Measurements from ENCODE around the gene TPRG1L. TPM values are rescaled to one million over a fixed set of nuclear protein-coding genes. Genes with fewer than 3 reads are reported as not detected.

The TPRG1L gene
- total RNA-seq, 1 experiment from 2014 or later: 32.0 TPM

- intact Hi-C loops (cut with micrococcal nuclease): no loop called here
- Histone ChIP-seq H3K79me2 (ENCODE audit: low read length) (no peaks in the 10 kb centered on the region), H2AFZ (ENCODE audit: low read length) (no peak overlapping the region), H3K36me3 (ENCODE audit: low read depth, low read length) (no peaks in the 10 kb centered on the region), H3K9me2 (replicated peaks; ENCODE audit: low read length) (no peaks in the 10 kb centered on the region), H3K4me2 (ENCODE audit: low read length) (no peak overlapping the region), H3K27me3 (ENCODE audit: low read length) (no peaks in the 10 kb centered on the region), H3K9me3 (ENCODE audit: low read length) (0 out of 2 replicates have a peak, but pooled peaks cover 6% of the 10 kb centered on the region), H3K4me3 (ENCODE audit: low read length) (no peak overlapping the region), H3K27ac (ENCODE audit: low read length) (no peak overlapping the region), H3K4me1 (ENCODE audit: insufficient read depth, low read length) (no peaks in the 10 kb centered on the region), H3K9ac (ENCODE audit: low read length) (no peak overlapping the region), H4K20me1 (ENCODE audit: low read length) (no peaks in the 10 kb centered on the region), H3F3A (ENCODE audit: low read length, unreplicated experiment) (no peaks in the 10 kb centered on the region)
- no TSS peak for BruUV-seq (replicated peaks)
- TF ChIP-seq CTCF (conservative IDR thresholded peaks at IDR 0.05; ENCODE audit: low read depth, low read length) (no peak), EZH2 (IDR thresholded peaks at IDR 0.05; ENCODE audit: low read length, unreplicated experiment) (no peak), EZH2phosphoT487 (IDR thresholded peaks at IDR 0.05; ENCODE audit: borderline replicate concordance, low read length) (no peak)
- ChIA-PET POLR2A (ENCODE audit: unreplicated experiment) (no interaction called here), CTCF (no interaction called here)
- DNase-seq (no peak), ATAC-seq (no peak)
These were observed 21.7 kb upstream of the TPRG1L start for GRCh38 chr1:3603156-3603555.

- Histone ChIP-seq H3K4me3 (ENCODE audit: low read length) (no peak overlapping the region), H3K36me3 (ENCODE audit: low read depth, low read length) (no peaks in the 10 kb centered on the region), H3K27me3 (ENCODE audit: low read length) (no peaks in the 10 kb centered on the region), H3F3A (ENCODE audit: low read length, unreplicated experiment) (no peaks in the 10 kb centered on the region), H4K20me1 (ENCODE audit: low read length) (no peaks in the 10 kb centered on the region), H3K9me2 (replicated peaks; ENCODE audit: low read length) (no peaks in the 10 kb centered on the region), H3K27ac (ENCODE audit: low read length) (no peak overlapping the region), H3K4me2 (ENCODE audit: low read length) (no peak overlapping the region), H3K9ac (ENCODE audit: low read length) (no peak overlapping the region), H2AFZ (ENCODE audit: low read length) (no peak overlapping the region), H3K79me2 (ENCODE audit: low read length) (no peaks in the 10 kb centered on the region), H3K4me1 (ENCODE audit: insufficient read depth, low read length) (no peaks in the 10 kb centered on the region), H3K9me3 (ENCODE audit: low read length) (0 out of 2 replicates have a peak, but pooled peaks cover 6% of the 10 kb centered on the region)
- intact Hi-C loops (cut with micrococcal nuclease): no loop called here
- no peak for DNase-seq
- TF ChIP-seq EZH2phosphoT487 (IDR thresholded peaks at IDR 0.05; ENCODE audit: borderline replicate concordance, low read length) (no peak), EZH2 (IDR thresholded peaks at IDR 0.05; ENCODE audit: low read length, unreplicated experiment) (no peak)
- CTCF ChIA-PET: interaction anchor here (0.8 kb wide), 1 partner anchor 15 kb away, joined by 5 read pairs; no protein-coding TSS in a partner anchor
- ATAC-seq: no peak
- no TSS peak for BruUV-seq (replicated peaks)
- POLR2A ChIA-PET (ENCODE audit: unreplicated experiment): no interaction called here
These were observed 21.0 kb upstream of the TPRG1L start for GRCh38 chr1:3603571-3604467.

- POLR2A ChIA-PET (ENCODE audit: unreplicated experiment): no interaction called here
- Histone ChIP-seq H3K9me3 (ENCODE audit: low read length) (0 out of 2 replicates have a peak, but pooled peaks cover 6% of the 10 kb centered on the region), H2AFZ (ENCODE audit: low read length) (no peak overlapping the region), H3K79me2 (ENCODE audit: low read length) (no peaks in the 10 kb centered on the region), H3F3A (ENCODE audit: low read length, unreplicated experiment) (no peaks in the 10 kb centered on the region), H3K27me3 (ENCODE audit: low read length) (no peaks in the 10 kb centered on the region), H4K20me1 (ENCODE audit: low read length) (no peaks in the 10 kb centered on the region), H3K27ac (ENCODE audit: low read length) (no peak overlapping the region), H3K4me1 (ENCODE audit: insufficient read depth, low read length) (no peaks in the 10 kb centered on the region), H3K4me2 (ENCODE audit: low read length) (no peak overlapping the region), H3K4me3 (ENCODE audit: low read length) (no peak overlapping the region), H3K9me2 (replicated peaks; ENCODE audit: low read length) (no peaks in the 10 kb centered on the region), H3K36me3 (ENCODE audit: low read depth, low read length) (no peaks in the 10 kb centered on the region), H3K9ac (ENCODE audit: low read length) (no peak overlapping the region)
- intact Hi-C loops (cut with micrococcal nuclease): no loop called here
- ATAC-seq: no peak
- no peak for TF ChIP-seq EZH2phosphoT487 (IDR thresholded peaks at IDR 0.05; ENCODE audit: borderline replicate concordance, low read length)
- no peak for TF ChIP-seq CTCF (conservative IDR thresholded peaks at IDR 0.05; ENCODE audit: low read depth, low read length)
- no peak for TF ChIP-seq EZH2 (IDR thresholded peaks at IDR 0.05; ENCODE audit: low read length, unreplicated experiment)
- CTCF ChIA-PET: interaction anchor here (0.8 kb wide), 1 partner anchor 14 kb away, joined by 5 read pairs; no protein-coding TSS in a partner anchor
- BruUV-seq (replicated peaks): no TSS peak
- DNase-seq: no peak
These were observed 20.3 kb upstream of the TPRG1L start for GRCh38 chr1:3604468-3604974.
